OCI-M2 (cell line): ENCODE results near the gene DPEP3.
"Not testable (repeated sequence)": the region's sequence is repeated elsewhere in the genome, so short reads cannot be mapped to it uniquely, and the experiment has no call there.

Experiments
- DNase-seq: peaks from one replicate; lab custom pipeline; 2025; ENCODE audit not compliant: unreplicated experiment; lab: John Stamatoyannopoulos, UW

Gene DPEP3

DNA sequence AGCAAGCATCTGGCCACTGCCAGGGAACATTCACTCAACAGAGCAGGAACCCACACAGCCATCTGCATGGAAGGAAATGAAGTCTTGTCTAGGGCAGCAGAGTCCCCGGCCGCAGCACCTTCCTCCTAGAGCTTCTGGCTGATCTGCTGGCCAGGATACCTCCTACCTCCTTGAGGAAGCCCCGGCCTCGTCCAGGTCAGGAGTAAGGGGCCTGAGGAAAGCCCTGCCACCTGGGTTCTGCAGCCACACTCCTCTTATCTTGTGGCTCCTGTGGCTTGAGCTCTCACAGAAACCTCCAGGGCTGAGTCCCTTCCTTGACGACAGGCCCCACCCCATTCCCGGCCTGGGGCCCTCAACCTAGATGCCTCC lies 13.7 kb upstream of the DPEP3 start:
- not testable (repeated sequence) for DNase-seq

DNA sequence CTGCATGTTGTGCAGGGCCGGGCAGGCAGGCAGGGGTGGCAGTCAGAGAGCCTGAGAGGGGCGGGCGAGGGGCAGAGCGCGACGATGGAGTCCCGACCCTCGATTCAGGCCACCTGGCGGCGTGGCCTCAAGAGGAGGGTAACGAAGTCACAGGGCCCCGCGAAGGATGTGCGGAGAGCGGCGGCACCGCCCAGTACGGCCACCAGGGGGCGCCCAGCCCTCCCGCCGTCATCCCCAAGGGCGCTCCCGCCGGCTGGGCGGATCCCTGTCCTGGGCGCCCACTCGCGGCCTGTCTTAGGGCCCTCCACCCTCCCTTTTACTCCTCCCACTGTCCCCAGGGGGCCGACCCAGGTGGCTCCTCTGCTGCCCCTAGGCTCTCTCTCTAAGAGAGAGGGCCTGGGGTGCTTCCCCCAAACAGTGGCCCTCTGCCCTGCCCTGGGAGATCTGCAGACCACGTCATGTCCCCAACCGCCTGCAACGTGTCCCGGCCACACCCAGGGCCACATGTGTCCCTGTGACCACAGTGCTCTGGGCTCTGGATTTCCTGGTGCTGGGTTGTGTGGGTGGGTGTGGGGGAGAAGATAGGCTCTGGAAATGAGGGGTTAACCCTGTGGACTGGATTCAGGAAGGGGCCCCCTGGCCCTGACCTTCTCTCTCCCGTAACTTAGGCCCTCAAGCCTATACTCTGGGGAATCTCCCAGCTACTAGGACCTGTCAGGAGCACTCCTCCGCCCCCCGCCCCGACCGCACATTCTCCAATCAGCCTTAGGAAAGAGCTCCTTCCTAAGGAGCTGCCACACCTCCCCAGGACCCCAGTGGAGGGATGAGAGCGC lies 13.1 kb upstream of the DPEP3 start:
- no peak for DNase-seq

DNA sequence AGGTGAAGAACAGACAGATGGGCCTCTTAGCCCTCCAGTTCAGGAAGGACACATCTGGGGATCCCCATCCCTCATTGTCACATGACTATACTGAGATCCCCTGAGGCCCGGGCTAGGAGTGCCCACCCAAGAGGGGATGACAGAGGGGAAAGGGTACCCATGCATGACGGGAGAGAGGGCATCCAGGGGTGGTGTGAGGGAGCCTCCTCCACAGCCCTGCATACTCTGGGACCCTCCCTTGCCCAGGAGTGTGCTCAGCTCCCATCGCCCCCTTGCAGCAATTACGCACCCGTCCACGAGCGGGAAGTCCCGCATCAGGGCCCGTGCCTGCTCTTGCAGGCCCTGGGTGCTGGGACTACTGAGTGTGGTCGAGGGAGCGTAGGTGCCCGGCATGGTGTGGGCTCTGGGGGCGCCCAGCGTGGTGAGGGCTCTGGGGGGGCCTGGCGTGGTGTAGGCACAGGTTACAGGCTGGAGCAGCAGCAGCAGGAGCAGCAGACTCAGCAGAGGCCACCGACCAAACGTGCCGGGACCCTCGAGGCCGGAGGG lies 12.4 kb upstream of the DPEP3 start:
- no peak for DNase-seq

- no peak for DNase-seq
Observed at GRCh38 chr16:67990018-67990386, 9.7 kb upstream of the DPEP3 start.

DNA sequence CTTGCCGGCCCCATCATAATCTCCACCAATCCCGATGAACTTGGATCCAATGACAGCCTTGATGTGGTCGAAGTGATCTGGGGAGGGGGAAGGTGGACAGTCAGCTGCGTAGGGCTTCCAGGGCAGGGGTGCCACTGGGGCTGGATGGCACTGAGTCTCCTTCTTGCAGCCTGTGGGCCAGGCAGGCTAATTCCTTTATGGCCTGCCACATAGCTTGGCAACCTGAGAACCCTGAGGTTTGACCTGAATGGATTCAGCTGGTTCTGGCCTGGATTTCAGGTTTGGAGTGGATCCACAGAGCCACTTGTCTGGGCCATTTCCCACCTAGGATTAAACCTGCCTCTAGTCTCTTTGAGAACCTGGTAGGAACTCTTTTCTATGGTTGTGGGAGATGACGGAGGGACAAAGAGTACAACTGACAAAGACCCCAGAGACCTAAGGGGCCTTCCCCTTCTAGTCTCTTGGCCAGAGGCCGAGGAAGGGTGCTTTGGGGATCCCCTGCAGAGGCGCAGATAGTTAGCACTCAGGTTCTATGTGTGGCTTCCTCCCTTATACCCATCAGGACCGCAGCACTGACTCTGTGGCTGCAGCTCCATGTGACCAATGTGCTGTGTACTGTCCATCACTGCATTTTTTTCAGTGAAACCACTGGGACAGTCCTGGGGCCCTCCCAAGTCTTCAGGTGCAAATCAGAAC lies 9.2 kb upstream of the DPEP3 start:
- no peak for DNase-seq

DNA sequence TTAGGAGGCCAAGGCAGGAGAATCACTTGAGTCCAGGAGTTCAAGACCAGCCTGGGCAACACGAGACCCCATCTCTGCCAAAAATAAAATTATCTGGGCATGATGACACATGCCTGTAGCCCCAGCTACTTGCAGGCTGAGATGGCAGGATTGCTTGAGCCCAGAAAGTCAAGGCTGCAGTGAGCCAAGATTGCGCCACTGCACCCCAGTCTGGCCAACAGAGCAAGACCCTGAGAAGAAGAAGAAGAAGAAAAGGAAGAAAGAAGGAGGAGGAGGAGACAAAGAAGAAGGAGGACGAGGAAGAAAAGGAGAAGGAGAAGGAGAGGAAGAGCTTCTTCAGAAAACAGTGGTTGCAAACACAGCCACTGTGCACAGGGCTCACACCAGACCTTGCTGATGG lies 8.4 kb upstream of the DPEP3 start:
- DNase-seq, result no peak

- no peak for DNase-seq
Observed at GRCh38 chr16:67987460-67988160, 7.3 kb upstream of the DPEP3 start.

DNA sequence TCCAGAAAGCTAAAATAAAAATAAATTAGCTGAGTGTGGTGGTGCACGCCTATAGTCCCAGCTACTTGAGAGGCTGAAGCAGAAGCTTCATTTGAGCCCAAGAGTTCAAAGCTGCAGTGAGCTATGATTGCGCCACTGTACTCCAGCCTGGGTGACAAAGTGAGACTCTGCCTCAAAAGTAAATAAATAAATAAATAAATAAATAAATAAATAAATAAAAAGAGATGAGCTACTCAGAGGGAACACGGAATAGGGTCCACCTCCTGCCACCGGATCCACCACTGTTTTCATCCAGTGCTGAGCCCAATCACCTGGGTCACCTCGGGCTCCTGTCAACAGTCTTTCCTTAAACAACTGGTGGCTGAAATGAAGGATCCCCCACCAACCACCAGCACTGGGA lies 6.7 kb upstream of the DPEP3 start:
- no peak for DNase-seq

- no peak for DNase-seq
Observed at GRCh38 chr16:67982011-67982696, 1.9 kb upstream of the DPEP3 start.

DNA sequence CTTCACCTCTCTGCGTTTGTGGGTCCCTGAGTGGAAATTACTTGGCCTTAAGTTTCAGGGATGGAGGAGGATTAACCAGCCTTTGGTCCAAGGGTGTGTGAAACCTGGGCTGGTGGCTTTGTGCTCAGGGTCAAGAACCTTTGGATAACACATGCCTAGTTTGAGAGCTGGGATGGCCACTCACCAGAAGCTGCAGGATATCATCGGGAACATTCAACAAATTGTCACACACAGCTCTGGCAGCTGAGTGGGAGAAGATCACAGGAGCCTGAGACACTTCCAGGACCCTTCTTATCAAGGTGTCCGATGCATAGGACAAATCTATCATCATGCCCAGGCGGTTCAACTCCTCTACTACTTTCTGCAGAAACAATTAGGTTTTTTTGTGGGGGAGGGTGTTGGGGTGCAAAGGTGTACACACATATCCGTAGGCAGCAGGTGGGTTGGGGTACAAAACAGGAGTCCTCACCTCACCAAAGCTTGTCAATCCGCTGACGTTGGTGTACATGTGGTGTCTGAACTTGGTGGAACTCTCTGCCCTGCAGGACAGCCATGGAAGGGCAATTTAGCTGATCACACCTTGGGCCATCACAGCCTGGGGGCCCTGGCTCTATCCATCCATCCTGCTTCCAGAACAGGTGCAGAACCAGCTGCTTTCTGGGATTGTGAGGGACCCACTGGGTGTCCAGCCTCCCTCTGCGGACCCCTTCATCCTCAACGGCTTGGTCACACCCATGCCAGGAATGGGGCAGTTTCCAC lies 2.7 kb downstream of the DPEP3 start:
- DNase-seq, result no peak

GRCh38 chr16:67977005-67977404 lies 3.3 kb downstream of the DPEP3 start:
- DNase-seq, result no peak

- no peak for DNase-seq
Observed at GRCh38 chr16:67976205-67976604, 4.1 kb downstream of the DPEP3 start.

DNA sequence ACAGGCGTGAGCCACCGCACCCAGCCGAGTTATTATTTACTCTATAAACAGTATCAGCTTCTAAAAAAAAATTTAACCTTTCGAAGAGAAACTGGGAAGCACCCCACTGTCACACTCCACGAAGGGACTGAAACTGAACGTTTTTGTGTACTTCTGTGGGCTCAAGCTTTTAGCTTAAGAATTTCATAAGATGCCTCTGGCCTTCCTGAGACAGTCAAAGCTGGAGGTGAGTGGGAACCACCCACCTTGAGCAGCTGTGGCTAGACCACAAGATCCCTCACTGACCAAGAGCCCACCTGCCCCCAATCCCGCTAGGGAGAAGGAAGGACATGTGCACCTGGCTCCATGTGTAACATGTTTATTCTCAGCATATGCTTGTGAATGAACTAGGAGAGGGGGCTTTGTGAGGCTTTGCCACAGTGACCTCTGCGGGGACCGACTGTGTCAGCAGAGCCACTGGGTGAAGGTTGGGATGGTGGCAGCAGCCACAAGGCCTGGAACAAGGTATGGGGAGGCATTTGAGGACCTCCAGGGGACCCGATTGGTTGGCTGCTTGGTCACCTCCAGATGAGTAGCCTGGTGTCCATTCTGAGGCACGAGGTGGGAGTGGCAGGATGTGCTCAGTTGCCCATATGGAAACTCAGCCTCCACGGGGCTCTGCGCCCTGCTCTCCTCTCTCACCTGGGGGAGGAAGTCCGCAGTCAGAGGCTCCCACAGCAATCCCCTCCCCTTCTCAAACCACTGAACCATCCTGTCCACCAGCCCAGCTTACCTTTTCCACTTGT lies 4.8 kb downstream of the DPEP3 start:
- no peak for DNase-seq

DNA sequence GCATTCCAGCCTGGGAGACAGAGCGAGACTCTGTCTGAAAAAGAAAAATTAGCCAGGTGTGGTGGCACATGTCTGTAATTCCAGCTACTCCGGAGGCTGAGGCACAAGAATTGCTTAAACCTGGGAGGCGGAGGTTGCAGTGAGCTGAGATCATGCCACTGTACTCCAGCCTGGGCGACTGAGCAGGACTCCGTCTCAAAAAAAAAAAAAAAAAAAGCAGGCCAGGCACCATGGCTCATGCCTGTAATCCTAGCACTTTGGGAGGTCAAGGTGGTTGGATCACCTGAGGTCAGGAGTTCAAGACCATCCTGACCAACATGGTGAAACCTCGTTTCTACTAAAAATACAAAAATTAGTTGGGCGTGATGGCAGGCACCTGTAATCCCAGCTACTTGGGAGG lies 8.0 kb downstream of the DPEP3 start:
- DNase-seq, result not testable (repeated sequence)

DNA sequence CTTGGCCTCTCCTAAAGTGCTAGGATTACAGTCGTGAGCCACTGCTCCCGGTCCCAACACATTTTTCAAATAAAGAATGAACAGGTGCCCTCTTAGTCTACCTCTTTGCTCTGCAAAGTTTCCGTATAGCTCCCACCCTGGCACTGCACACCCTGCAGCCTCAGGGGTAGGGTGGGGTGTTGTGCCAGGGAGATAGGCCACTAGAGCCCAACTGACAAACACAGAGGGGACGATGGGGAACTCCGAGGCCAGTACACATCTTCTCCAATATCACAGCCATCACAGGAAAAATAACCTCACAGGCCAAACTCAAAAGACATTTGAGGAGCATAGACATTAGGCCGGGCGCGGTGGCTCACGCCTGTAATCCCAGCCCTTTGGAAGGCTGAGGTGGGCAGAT lies 9.2 kb downstream of the DPEP3 start:
- no peak for DNase-seq

DNA sequence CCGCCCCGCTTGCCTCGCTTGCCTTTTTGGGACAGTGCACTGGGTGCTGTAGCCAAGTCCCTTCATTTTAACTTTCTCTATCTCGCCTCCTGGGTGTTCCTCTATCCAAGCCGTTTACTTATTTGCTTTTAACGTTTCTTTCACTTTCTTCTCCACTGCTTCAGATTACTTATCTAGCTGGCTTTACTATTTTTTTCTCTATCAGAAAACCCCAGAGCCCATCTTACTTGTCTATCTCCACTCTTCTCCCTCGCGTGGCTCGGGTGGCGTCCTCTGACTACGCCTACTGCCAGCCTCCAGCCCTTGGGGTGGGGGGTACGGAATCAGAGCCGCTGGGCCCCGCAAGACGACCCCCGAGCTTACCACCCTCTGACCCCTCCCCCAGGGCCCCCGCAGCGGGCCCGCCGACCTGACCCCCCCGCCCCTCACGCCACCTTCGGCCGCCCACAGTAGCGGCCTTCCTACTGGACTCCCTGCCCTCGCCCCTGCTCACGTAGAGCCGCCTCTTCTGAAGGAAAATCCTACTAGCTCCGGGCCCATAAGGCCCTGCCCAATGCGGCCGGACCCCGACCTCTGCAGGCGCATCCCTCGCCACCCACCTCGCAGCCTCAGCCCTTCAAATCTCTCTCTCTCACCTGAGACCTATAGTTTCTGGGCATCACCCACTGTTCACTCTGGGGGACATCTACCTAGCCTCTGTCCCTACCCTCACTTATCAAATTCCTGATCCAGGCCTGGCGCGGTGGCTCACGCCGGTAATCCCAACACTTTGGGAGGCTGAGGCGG lies 10.9 kb downstream of the DPEP3 start:
- DNase-seq, result no peak

DNA sequence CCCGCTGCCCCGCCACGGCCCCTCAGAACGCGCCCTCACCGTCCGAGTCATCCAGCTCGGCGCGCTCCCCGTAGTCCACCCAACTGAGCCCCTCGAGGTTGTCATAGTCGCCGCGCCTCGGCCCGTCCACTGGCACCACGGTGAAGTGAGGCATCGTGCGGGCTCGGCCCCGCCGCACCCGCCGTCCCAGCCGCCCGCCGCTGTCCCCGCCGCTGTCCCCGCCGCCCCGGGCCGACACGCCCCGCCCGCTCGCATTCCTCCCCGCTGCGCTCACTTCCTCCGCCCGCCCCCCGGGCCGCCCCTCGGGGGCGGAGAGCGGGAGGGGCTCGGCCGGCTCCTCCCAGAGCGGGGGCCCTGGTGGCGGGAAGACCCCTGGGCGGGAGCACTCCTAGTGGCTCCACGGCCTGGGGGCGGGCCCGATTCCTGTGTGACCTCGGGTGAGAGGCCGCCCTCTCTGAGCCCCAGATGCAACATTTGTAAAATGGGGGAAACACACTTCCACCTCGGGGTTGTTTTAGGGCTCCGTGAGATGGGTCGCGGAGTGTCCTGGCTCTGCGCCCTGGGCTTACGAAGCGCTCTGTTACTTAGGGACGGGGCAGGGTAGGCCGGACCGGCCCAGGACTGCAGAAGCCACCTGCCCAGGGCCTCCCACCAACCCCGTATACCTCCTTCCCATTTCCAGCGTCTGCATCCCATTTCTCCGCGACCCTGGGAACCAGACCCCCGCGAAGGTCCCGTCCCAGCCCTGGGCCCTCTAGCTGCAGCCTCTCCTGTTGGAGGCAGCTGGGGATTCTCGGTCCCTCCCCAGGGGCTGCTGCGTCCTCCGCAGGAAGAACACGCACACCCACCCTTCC lies 11.7 kb downstream of the DPEP3 start, which contains the start of gene SLC12A4:
SLC12A4 (minus strand) TSS at position 238 of the 854 bp plus-strand sequence; CDS start at position 154, 84 bp downstream.
- peak; percentile 27 for DNase-seq

- DNase-seq, result no peak
Observed at GRCh38 chr16:67967958-67968399, 12.3 kb downstream of the DPEP3 start.
